EL (cell line): ENCODE data around the gene FBXL19.

Experiments
- DNase-seq: peaks from one replicate; pipeline ENCODE4 v3.0.0-alpha.2; 2016

The FBXL19 gene

GRCh38 chr16:30895627-30896260 is 27.6 kb upstream of the FBXL19 start:
- DNase-seq, result no peak

GRCh38 chr16:30896261-30896888 is 27.0 kb upstream of the FBXL19 start, which contains the start of gene CTF1:
TSS of gene CTF1 (plus strand) at chr16:30896614. CDS start at chr16:30896644, 30 bp downstream.
- peak; percentile 93 for DNase-seq

- peak; percentile 94 for DNase-seq
Measured at GRCh38 chr16:30896889-30897733, 26.3 kb upstream of the FBXL19 start.

- DNase-seq, result no peak
Measured at GRCh38 chr16:30899794-30900193, 23.6 kb upstream of the FBXL19 start.

GRCh38 chr16:30900588-30900987 is 22.8 kb upstream of the FBXL19 start:
- no peak for DNase-seq

- DNase-seq, result no peak
Measured at GRCh38 chr16:30901201-30902028, 22.0 kb upstream of the FBXL19 start.

- DNase-seq, result peak; percentile 71
Measured at GRCh38 chr16:30902029-30902972, 21.1 kb upstream of the FBXL19 start.

GRCh38 chr16:30903002-30903401 is 20.4 kb upstream of the FBXL19 start:
- DNase-seq, result no peak

GRCh38 chr16:30903596-30903995 is 19.8 kb upstream of the FBXL19 start:
- DNase-seq, result peak; percentile 61

GRCh38 chr16:30904114-30904780 is 19.1 kb upstream of the FBXL19 start:
- DNase-seq, result no peak

GRCh38 chr16:30907064-30907463 is 16.3 kb upstream of the FBXL19 start:
- DNase-seq, result no peak

- no peak for DNase-seq
Measured at GRCh38 chr16:30910427-30911029, 12.8 kb upstream of the FBXL19 start.

- DNase-seq, result no peak
Measured at GRCh38 chr16:30912794-30913412, 10.5 kb upstream of the FBXL19 start.

GRCh38 chr16:30914830-30915229 is 8.5 kb upstream of the FBXL19 start:
- no peak for DNase-seq

GRCh38 chr16:30918614-30919013 is 4.8 kb upstream of the FBXL19 start:
- DNase-seq, result no peak

- no peak for DNase-seq
Measured at GRCh38 chr16:30920891-30921290, 2.5 kb upstream of the FBXL19 start.

- no peak for DNase-seq
Measured at GRCh38 chr16:30921459-30921747, 2.0 kb upstream of the FBXL19 start.

- peak; percentile 88 for DNase-seq
Measured at GRCh38 chr16:30921748-30922419, 1.5 kb upstream of the FBXL19 start.

GRCh38 chr16:30922420-30922959 is 882 bp upstream of the FBXL19 start:
- DNase-seq, result peak; percentile 99
